Raji (cell line): ENCODE results near the gene SH3RF2.

Experiments used
- POLR2A ChIP-seq: IDR thresholded peaks from 2 replicates; pipeline ENCODE4 v1.6.1; 2011; ENCODE audit warnings: low read depth, low read length, control low read depth; ENCODE audit not compliant: insufficient read depth

The SH3RF2 gene

GRCh38 chr5:145917288-145917687, 19.1 kb upstream of the SH3RF2 start:
- no peak for TF ChIP-seq POLR2A

DNA sequence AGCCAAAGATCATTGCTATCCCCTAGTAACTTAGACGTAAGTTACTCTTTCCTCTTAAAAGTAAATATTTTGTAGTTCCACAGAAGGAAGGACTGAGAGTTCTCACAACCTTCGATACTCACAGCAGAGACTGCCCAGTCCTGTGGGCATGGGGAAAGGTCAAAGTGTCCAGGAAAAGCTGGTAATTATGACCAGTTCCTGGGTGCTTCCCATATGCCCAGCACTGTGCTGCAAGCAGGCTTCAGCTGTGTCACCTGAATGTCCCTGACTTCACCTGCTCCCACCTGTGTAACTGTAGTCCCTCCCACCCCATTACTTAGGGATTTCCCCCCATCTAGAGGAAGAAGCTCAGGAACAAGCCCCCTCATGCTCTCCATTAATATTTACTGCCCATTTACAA, 18.0 kb upstream of the SH3RF2 start:
- no peak for TF ChIP-seq POLR2A

DNA sequence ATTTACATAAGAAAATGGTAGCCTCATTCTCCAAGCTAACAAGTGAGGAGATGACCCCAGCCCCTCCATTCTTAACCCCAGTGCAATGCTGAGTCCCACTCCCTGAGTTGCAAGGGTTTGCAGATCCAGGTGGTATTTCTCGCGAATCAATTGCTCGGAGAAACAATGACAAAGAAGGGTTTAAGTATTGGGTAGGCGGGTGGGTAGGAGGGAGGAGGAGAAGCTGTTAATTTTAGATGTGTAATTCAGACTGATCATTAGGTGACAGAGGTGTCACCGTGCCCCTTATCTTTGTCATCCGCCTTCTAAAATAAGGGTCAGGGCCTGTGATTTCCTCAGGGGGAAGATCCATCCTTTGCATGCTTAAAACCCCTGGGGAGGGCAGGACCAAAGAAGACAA, 17.0 kb upstream of the SH3RF2 start:
- no peak for TF ChIP-seq POLR2A

DNA sequence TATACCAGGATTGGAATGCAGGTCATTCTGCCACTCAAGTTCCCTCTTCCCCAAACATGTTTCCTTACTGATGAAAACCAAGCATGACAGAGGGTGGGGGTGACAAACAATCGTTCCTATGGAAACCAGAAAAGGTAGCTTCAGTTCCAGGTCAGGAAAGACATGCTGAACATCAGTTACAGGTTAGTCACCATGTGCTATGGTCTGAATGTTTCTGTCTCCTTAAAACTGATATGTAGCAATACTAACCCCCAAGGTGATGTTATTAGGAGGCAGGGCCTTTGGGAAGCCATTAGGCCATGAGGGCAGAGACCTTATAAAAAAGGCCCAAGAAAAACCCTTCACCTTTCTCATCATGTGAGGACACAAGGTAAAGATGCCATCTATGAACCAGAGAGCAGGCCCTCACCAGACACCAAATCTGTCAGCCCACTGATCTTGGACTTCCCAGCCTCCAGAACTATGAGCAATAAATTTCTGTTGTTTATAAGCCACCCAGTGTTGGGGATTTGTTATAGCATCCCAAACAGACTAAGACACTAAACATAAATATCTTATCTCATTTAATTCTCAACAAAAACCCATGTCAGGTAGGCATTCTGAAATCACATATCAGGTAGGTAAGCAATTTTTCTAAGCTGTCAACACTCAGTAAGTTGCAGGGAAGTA, 15.7 kb upstream of the SH3RF2 start:
- no peak for TF ChIP-seq POLR2A

DNA sequence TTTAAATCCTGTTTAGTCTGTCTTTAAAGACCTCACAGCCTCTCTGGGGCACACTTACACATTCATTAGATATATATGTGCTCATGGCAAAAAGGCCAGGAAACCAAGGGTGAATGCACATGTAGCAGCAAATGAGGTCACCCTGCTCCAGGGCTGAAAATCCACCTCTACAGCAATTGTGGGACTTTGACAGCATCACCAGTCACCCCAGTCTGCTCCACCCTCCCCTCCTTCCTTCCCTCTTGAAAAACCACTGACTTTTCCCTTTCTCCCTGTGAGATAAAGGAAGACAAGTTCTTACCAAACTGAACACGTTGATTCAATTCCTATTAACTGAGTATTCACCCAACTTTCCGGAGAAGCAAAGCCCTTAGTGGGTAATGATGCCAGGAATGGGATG, 15.2 kb upstream of the SH3RF2 start:
- no peak for TF ChIP-seq POLR2A

DNA sequence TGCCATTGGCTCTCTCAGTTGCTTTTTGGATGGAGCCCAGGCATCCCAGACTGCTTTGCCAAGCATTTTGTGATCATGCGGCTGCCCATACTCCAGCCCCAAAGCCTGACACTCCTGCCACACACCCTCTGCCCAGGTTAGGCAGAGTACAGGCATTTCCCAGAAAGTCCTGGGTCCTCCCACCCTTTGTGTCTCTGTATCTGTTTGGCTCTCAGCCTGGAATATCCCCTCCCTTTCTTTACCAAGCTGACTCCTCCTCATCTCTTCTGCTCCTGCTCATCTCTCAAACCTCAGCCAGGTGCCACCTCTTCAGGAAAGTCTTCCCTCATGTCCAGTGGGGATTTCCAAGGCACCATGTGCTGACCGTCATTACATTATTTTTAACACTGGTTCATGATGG, 14.3 kb upstream of the SH3RF2 start:
- no peak for TF ChIP-seq POLR2A

GRCh38 chr5:145923405-145923804, 13.0 kb upstream of the SH3RF2 start:
- TF ChIP-seq POLR2A: no peak

DNA sequence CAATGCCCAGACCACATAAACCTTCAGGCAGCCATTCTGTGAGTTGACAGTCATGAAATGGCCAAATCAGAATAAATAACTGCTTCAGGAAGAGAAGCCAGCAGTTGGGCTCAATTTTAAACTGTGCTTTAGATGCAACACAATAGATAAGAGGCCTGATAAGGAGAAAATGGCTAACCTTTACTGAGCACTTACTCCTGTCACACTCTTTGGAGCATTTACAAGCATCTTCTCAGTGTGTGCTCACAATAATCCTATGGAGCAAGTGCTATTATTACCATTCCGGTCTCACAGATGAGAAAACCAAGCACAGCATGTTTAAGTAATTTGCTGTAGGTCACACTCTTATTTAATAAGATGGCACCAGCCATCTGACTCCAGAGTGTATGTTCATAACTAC, 11.5 kb upstream of the SH3RF2 start:
- no peak for TF ChIP-seq POLR2A

DNA sequence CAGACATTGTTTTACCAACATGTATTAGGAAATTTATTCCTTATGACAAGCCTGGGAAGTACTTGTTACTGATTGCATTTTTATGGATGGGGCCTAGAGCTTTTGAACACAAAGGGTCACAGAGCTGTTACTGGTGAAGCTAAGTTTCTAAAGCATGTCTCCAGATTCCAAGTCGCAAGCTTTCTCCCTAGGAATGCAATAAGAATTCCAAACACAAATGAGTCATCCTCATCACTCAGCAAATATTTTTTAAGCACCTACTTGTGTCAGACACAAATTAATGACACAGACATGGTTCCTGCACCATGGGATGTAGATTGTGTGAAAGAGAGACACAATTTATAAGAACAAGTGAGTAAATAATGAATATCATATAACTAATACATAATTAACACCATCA, 11.0 kb upstream of the SH3RF2 start:
- no peak for TF ChIP-seq POLR2A

DNA sequence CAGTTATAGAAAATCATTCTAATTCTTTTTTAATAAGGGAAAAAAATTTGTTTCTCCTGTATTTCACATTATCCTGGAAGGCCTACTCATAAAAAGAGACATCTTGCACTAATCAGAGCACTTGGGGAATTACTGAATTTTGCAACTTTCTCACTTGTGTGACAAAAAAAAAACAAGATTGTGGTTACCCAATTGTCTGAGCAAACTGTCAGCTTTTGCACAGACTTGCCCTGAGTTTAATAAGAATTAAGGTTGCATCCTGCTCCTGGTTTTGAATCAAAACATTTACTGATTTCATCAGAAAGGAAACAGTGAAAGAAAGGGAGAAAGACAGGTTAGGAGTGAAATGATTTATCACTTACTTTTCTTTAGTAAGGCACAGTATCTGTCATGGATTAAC, 10.6 kb upstream of the SH3RF2 start:
- no peak for TF ChIP-seq POLR2A

DNA sequence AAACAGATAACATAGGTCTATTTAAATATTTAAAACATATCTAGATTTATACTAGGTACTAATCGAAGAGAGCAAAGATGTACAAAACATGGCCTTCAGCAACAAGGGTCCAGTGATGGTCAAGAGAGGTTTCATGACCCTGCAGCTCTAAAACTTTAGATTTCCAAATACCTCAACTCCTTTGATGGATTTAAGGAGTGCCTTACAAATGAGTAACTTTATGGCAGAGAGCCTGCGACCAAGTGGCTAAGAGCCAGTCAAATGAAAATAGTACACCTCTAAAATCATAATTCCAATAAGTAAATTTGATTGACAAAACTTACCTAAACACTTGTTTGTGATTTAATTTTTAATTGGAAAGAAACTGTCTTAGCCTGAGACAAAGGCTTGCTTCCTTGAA, 4.7 kb upstream of the SH3RF2 start:
- no peak for TF ChIP-seq POLR2A

- no peak for TF ChIP-seq POLR2A
Measured at GRCh38 chr5:145934276-145934675, 2.1 kb upstream of the SH3RF2 start.

GRCh38 chr5:145937432-145938250, 1.3 kb downstream of the SH3RF2 start:
- TF ChIP-seq POLR2A: no peak

- TF ChIP-seq POLR2A: no peak
Measured at GRCh38 chr5:145938776-145939539, 2.6 kb downstream of the SH3RF2 start.

DNA sequence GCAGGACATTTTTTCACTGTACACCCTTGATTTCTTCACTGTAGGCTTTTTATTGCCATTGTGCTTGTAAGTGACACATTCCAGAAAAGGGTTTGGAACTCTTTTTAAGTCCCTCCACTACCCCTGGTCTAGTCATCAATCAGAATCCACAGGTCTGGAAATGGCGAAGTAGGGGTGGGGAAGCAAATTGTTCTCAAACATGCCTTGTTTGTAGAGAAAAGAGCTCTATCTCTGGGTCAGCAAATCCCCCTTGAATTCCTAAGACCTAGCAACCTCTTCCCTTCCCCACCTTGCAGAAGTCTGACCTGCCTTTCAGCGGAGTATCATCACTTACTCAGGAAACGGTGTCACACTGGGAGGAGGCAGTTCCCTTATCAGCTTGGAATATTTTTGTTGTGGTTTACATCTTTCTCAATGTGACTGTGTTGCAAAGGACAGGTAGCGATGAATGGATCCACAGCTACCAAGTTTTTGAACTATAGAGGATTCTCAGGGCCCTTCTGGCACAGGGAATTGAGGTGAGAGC, 3.2 kb downstream of the SH3RF2 start:
- no peak for TF ChIP-seq POLR2A

- TF ChIP-seq POLR2A: no peak
Measured at GRCh38 chr5:145941096-145941447, 4.7 kb downstream of the SH3RF2 start.
